Measurements from ENCODE around the gene ADGRG3.

ADGRG3 gene

GRCh38 chr16:57672824-57673223 lies 4.7 kb downstream of the ADGRG3 start:
- Histone ChIP-seq H3K4me3 (ENCODE audit: low read length) (no peak overlapping the region), H4K20me1 (ENCODE audit: control insufficient read depth, insufficient read depth, low read depth, low read length) (no peaks in the 10 kb centered on the region), H3K79me2 (ENCODE audit: control insufficient read depth, low read length) (no peaks in the 10 kb centered on the region), H3K27ac (ENCODE audit: low read depth, low read length) (no peak overlapping the region), H3K9me2 (replicated peaks; ENCODE audit: control insufficient read depth, low read length) (no peaks in the 10 kb centered on the region), H3F3A (ENCODE audit: control insufficient read depth, insufficient read depth) (no peaks in the 10 kb centered on the region), H3K4me1 (ENCODE audit: control insufficient read depth, low read length) (no peaks in the 10 kb centered on the region), H3K36me3 (ENCODE audit: control insufficient read depth, low read length) (no peaks in the 10 kb centered on the region), H3K27me3 (ENCODE audit: control insufficient read depth, low read length) (peaks cover 23% of the 10 kb centered on the region), H3K4me2 (ENCODE audit: low read length) (no peak overlapping the region), H3K9me3 (ENCODE audit: control insufficient read depth, insufficient read depth, low read length) (no peaks in the 10 kb centered on the region)
- TF ChIP-seq EZH2phosphoT487 (IDR thresholded peaks at IDR 0.05; ENCODE audit: borderline replicate concordance, low read length) (no peak), CTCF (IDR thresholded peaks at IDR 0.05; ENCODE audit: low read depth, low read length, poor library complexity, severe bottlenecking) (no peak)

- no peaks in the 10 kb centered on the region for H3K9me3 ChIP-seq (ENCODE audit: control insufficient read depth, insufficient read depth, low read length)
- no peaks in the 10 kb centered on the region for H3F3A ChIP-seq (ENCODE audit: control insufficient read depth, insufficient read depth)
- H4K20me1 ChIP-seq (ENCODE audit: control insufficient read depth, insufficient read depth, low read depth, low read length), result no peaks in the 10 kb centered on the region
- H3K79me2 ChIP-seq (ENCODE audit: control insufficient read depth, low read length), result no peaks in the 10 kb centered on the region
- no peaks in the 10 kb centered on the region for H3K9me2 ChIP-seq (replicated peaks; ENCODE audit: control insufficient read depth, low read length)
- H3K4me3 ChIP-seq (ENCODE audit: low read length), result no peak overlapping the region
- no peak overlapping the region for H3K4me2 ChIP-seq (ENCODE audit: low read length)
- no peaks in the 10 kb centered on the region for H3K36me3 ChIP-seq (ENCODE audit: control insufficient read depth, low read length)
- H3K27me3 ChIP-seq (ENCODE audit: control insufficient read depth, low read length), result peaks cover 23% of the 10 kb centered on the region
- TF ChIP-seq EZH2phosphoT487 (IDR thresholded peaks at IDR 0.05; ENCODE audit: borderline replicate concordance, low read length), result no peak
- TF ChIP-seq CTCF (IDR thresholded peaks at IDR 0.05; ENCODE audit: low read depth, low read length, poor library complexity, severe bottlenecking), result no peak
- H3K27ac ChIP-seq (ENCODE audit: low read depth, low read length), result no peak overlapping the region
- no peaks in the 10 kb centered on the region for H3K4me1 ChIP-seq (ENCODE audit: control insufficient read depth, low read length)
These were observed 7.8 kb downstream of the ADGRG3 start for GRCh38 chr16:57675741-57676551.

GRCh38 chr16:57676553-57677085 lies 8.5 kb downstream of the ADGRG3 start:
- Histone ChIP-seq H3K9me3 (ENCODE audit: control insufficient read depth, insufficient read depth, low read length) (no peaks in the 10 kb centered on the region), H3K27ac (ENCODE audit: low read depth, low read length) (no peak overlapping the region), H3K9me2 (replicated peaks; ENCODE audit: control insufficient read depth, low read length) (no peaks in the 10 kb centered on the region), H3K79me2 (ENCODE audit: control insufficient read depth, low read length) (no peaks in the 10 kb centered on the region), H3K36me3 (ENCODE audit: control insufficient read depth, low read length) (no peaks in the 10 kb centered on the region), H3K4me3 (ENCODE audit: low read length) (no peak overlapping the region), H3K27me3 (ENCODE audit: control insufficient read depth, low read length) (peaks cover 21% of the 10 kb centered on the region), H3F3A (ENCODE audit: control insufficient read depth, insufficient read depth) (no peaks in the 10 kb centered on the region), H3K4me2 (ENCODE audit: low read length) (no peak overlapping the region), H3K4me1 (ENCODE audit: control insufficient read depth, low read length) (no peaks in the 10 kb centered on the region), H4K20me1 (ENCODE audit: control insufficient read depth, insufficient read depth, low read depth, low read length) (no peaks in the 10 kb centered on the region)
- TF ChIP-seq EZH2phosphoT487 (IDR thresholded peaks at IDR 0.05; ENCODE audit: borderline replicate concordance, low read length), result no peak
- TF ChIP-seq CTCF (IDR thresholded peaks at IDR 0.05; ENCODE audit: low read depth, low read length, poor library complexity, severe bottlenecking), result no peak

All from DOHH2 (cell line).